HG02623 (cell line): ENCODE measurements around the gene USP17L28.
"Not testable (repeated sequence)": the region's sequence is repeated elsewhere in the genome, so short reads cannot be mapped to it uniquely, and the experiment has no call there.

ENCODE experiments used
- ATAC-seq: cut with Tn5 transposase; IDR thresholded peaks from one replicate; pipeline ENCODE4 v1.9.1; 2021; ENCODE audit warnings: moderate library complexity; ENCODE audit not compliant: unreplicated experiment

Gene USP17L28, protein sequence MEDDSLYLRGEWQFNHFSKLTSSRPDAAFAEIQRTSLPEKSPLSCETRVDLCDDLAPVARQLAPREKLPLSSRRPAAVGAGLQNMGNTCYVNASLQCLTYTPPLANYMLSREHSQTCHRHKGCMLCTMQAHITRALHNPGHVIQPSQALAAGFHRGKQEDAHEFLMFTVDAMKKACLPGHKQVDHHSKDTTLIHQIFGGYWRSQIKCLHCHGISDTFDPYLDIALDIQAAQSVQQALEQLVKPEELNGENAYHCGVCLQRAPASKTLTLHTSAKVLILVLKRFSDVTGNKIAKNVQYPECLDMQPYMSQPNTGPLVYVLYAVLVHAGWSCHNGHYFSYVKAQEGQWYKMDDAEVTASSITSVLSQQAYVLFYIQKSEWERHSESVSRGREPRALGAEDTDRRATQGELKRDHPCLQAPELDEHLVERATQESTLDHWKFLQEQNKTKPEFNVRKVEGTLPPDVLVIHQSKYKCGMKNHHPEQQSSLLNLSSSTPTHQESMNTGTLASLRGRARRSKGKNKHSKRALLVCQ

GRCh38 chr4:9348593-9348992 is at the start of gene USP17L28:
Gene USP17L28, plus strand, starts transcription at chr4:9348893. Its CDS starts 0 bp downstream, at chr4:9348893.
- ATAC-seq = not testable (repeated sequence)

DNA sequence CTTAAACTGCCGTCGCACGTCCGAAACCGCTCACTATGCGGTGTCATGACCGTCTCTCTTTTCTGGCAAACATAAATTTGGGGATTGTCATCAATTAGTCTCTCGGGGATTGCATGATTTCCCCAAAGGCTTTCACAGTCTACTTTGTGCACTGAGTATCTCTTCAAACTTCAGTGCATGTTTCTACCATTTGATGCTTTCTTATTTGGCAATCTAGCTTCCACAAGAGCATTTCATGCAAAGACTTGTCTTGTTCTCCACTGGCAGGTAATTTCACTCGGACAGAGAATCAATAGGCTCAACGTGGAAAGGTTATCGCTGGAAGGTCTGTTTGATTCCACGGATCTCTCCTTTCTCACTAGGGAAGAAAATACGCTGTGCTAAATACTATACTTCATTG is 24.5 kb upstream of the USP17L28 start:
- ATAC-seq = not testable (repeated sequence)

DNA sequence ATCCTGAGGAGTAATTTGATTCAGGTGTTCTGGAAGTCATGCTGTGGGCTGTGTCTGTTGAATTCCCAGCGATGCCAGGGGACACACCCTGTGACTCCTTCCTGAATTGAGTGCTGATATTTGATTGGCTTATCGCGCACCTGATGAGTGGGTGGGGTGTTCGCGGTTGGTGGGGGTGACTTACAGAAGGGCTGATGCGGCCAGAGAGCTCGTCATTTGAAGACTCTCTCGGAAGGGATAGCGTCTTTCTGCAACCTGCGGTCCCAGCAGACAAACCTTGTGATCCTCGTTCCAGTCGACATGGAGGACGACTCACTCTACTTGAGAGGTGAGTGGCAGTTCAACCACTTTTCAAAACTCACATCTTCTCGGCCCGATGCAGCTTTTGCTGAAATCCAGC is 23.8 kb upstream of the USP17L28 start, which contains the start of gene USP17L24:
Gene USP17L24, plus strand, starts transcription at position 301 of the 400 bp plus-strand sequence. Its CDS starts 0 bp downstream, at position 301.
- ATAC-seq = not testable (repeated sequence)

GRCh38 chr4:9329611-9330010 is 19.1 kb upstream of the USP17L28 start, which contains the start of gene USP17L25:
Gene USP17L25, plus strand, starts transcription at chr4:9329911. Its CDS starts 0 bp downstream, at chr4:9329911.
- ATAC-seq = not testable (repeated sequence)

DNA sequence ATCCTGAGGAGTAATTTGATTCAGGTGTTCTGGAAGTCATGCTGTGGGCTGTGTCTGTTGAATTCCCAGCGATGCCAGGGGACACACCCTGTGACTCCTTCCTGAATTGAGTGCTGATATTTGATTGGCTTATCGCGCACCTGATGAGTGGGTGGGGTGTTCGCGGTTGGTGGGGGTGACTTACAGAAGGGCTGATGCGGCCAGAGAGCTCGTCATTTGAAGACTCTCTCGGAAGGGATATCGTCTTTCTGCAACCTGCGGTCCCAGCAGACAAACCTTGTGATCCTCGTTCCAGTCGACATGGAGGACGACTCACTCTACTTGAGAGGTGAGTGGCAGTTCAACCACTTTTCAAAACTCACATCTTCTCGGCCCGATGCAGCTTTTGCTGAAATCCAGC is 14.3 kb upstream of the USP17L28 start, which contains the start of gene USP17L26:
Gene USP17L26, plus strand, starts transcription at position 301 of the 400 bp plus-strand sequence. Its CDS starts 0 bp downstream, at position 301.
- not testable (repeated sequence) for ATAC-seq

- not testable (repeated sequence) for ATAC-seq
Observed at GRCh38 chr4:9339103-9339502, 9.6 kb upstream of the USP17L28 start, which contains the start of gene USP17L5. Gene USP17L5, plus strand, starts transcription at chr4:9339403. Its CDS starts 0 bp downstream, at chr4:9339403.

DNA sequence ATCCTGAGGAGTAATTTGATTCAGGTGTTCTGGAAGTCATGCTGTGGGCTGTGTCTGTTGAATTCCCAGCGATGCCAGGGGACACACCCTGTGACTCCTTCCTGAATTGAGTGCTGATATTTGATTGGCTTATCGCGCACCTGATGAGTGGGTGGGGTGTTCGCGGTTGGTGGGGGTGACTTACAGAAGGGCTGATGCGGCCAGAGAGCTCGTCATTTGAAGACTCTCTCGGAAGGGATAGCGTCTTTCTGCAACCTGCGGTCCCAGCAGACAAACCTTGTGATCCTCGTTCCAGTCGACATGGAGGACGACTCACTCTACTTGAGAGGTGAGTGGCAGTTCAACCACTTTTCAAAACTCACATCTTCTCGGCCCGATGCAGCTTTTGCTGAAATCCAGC is 4.8 kb upstream of the USP17L28 start, which contains the start of gene USP17L27:
Gene USP17L27, plus strand, starts transcription at position 301 of the 400 bp plus-strand sequence. Its CDS starts 0 bp downstream, at position 301.
- not testable (repeated sequence) for ATAC-seq

GRCh38 chr4:9350866-9351265 is 2.2 kb downstream of the USP17L28 start:
- ATAC-seq = not testable (repeated sequence)

DNA sequence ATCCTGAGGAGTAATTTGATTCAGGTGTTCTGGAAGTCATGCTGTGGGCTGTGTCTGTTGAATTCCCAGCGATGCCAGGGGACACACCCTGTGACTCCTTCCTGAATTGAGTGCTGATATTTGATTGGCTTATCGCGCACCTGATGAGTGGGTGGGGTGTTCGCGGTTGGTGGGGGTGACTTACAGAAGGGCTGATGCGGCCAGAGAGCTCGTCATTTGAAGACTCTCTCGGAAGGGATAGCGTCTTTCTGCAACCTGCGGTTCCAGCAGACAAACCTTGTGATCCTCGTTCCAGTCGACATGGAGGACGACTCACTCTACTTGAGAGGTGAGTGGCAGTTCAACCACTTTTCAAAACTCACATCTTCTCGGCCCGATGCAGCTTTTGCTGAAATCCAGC is 4.6 kb downstream of the USP17L28 start, which contains the start of gene USP17L29:
Gene USP17L29, plus strand, starts transcription at position 301 of the 400 bp plus-strand sequence. Its CDS starts 0 bp downstream, at position 301.
- not testable (repeated sequence) for ATAC-seq

GRCh38 chr4:9362829-9363228 is 14.1 kb downstream of the USP17L28 start, which contains the start of gene USP17L30:
Gene USP17L30, plus strand, starts transcription at chr4:9363129. Its CDS starts 0 bp downstream, at chr4:9363129.
- not testable (repeated sequence) for ATAC-seq

DNA sequence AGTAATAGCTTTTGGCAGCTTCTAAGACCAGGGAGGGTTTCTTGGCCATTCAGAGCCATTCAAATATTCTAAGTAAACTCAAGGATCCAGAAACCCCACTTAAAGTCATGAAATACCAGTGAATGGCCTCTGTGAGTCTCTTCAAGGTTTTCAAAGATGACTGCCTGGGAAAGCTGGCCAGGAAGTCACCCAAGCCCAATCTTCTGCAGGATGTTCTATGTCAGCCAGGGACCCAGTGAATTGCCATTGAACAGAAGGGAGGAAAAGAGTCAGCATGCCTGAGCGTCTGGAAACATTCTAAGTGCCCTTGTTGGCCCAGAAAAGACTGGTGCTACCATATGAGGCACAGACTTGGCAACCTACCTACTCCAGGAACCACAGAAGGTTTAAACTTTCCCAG is 31.2 kb downstream of the USP17L28 start:
- ATAC-seq = not testable (repeated sequence)

DNA sequence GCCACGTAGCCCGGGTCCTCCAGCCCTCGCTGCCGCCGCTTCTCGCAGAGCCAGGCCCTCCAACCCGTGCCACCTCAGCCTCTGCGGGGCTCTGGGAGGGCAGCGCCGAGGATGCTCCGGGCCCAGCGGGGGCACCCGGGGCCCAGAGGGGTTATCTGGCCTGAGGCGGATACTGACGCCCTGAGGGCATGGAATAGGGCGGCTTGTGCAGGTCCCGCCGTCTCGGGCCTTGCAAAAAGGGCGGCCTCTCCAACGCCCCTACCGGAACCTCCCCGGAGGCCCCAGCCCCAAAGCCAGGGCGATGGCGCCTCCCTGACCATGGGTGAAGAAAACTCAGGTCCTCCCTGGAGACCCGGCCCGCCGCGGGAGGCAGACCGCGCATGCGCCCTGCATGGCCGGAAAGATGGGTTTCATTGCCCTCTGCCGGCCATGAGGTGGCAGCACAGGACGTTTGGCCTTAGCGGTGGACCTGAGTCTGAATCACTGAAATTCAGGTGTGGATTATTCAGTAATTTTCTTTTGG is 32.4 kb downstream of the USP17L28 start:
- ATAC-seq = not testable (repeated sequence)

- ATAC-seq = no peak
Observed at GRCh38 chr4:9384126-9384525, 35.4 kb downstream of the USP17L28 start.

GRCh38 chr4:9389001-9389400 is 40.3 kb downstream of the USP17L28 start:
- ATAC-seq = not testable (repeated sequence)
